ENCODE measurements around the gene BMP8A.
"Not testable (repeated sequence)": the region's sequence is repeated elsewhere in the genome, so short reads cannot be mapped to it uniquely, and the experiment has no call there.

BMP8A gene

GRCh38 chr1:39485046-39485803, 6.2 kb upstream of the BMP8A start:
- H3K27ac ChIP-seq = no peak overlapping the region
- TF ChIP-seq CTCF (conservative IDR thresholded peaks at IDR 0.05) = no peak

- no peak overlapping the region for H3K27ac ChIP-seq
- no peak for TF ChIP-seq CTCF (conservative IDR thresholded peaks at IDR 0.05)
Observed at GRCh38 chr1:39488012-39488545, 3.4 kb upstream of the BMP8A start.

- TF ChIP-seq CTCF (conservative IDR thresholded peaks at IDR 0.05) = no peak
- H3K27ac ChIP-seq = peak overlapping the region; percentile 8; the same call in 1 of the 2 replicates
Observed at GRCh38 chr1:39488793-39489566, 2.5 kb upstream of the BMP8A start.

- no peak for TF ChIP-seq CTCF (conservative IDR thresholded peaks at IDR 0.05)
- peak overlapping the region; percentile 8; the same call in 1 of the 2 replicates for H3K27ac ChIP-seq
Observed at GRCh38 chr1:39489567-39490239, 1.7 kb upstream of the BMP8A start.

GRCh38 chr1:39490596-39491145, 765 bp upstream of the BMP8A start:
- no peak for TF ChIP-seq CTCF (conservative IDR thresholded peaks at IDR 0.05)
- peak overlapping the region; percentile 54; the same call in 1 of the 2 replicates for H3K27ac ChIP-seq

GRCh38 chr1:39492118-39493042, 944 bp downstream of the BMP8A start:
- H3K27ac ChIP-seq = not testable (repeated sequence)

GRCh38 chr1:39493043-39493810, 1.8 kb downstream of the BMP8A start:
- H3K27ac ChIP-seq = not testable (repeated sequence)
